ENCODE results near the gene FAT1. TPM values are rescaled to one million over a fixed set of nuclear protein-coding genes. Genes with fewer than 3 reads are reported as not detected.

FAT1 gene
- total and polyA plus RNA-seq, 2 donors (not counting 3 experiments of a cell fraction or from before 2014, with no cell fraction given), result 9.2 to 9.8 TPM

- intact Hi-C loops (cut with micrococcal nuclease), result no loop called here
- H3K27me3 ChIP-seq (ENCODE audit: control insufficient read depth in 2 of 2, insufficient read depth in 2 of 2, low read length in 2 of 2), result no peaks in the 10 kb centered on the region
- H3K9me3 ChIP-seq (replicated peaks; ENCODE audit: control insufficient read depth, insufficient read depth, low read length), result no peaks in the 10 kb centered on the region
- H3K27ac ChIP-seq (ENCODE audit: insufficient read depth, low read depth, low read length), result no peak overlapping the region
- POLR2A ChIA-PET, result no interaction called here
- BruUV-seq (replicated peaks), result no TSS peak
- TF ChIP-seq POLR2A (IDR thresholded peaks at IDR 0.05; ENCODE audit: low read depth, low read length), result no peak
- no peak for TF ChIP-seq GATA2 (IDR thresholded peaks at IDR 0.05; ENCODE audit: insufficient read depth, insufficient read length, low read depth, low read length)
- TF ChIP-seq POLR2AphosphoS5 (IDR thresholded peaks at IDR 0.05; ENCODE audit: insufficient read depth, low read depth, low read length), result no peak
- TF ChIP-seq JUN (IDR thresholded peaks at IDR 0.05; ENCODE audit: borderline replicate concordance, insufficient read depth, insufficient read length, low read depth), result no peak
- no peak for TF ChIP-seq FOS (IDR thresholded peaks at IDR 0.05; ENCODE audit: borderline replicate concordance, insufficient read depth, low read length)
- no peak for TF ChIP-seq EZH2 (IDR thresholded peaks at IDR 0.05; ENCODE audit: borderline replicate concordance, low read depth, low read length, severe bottlenecking)
- TF ChIP-seq MYC (IDR thresholded peaks at IDR 0.05; ENCODE audit: low read depth, low read length), result no peak
- no peak for TF ChIP-seq CTCF (IDR thresholded peaks at IDR 0.05; ENCODE audit: extremely low read depth in 1 of 2, insufficient read depth in 1 of 2, low read depth in 1 of 2, low read length in 2 of 2)
- no peak for TF ChIP-seq MAX (IDR thresholded peaks at IDR 0.05; ENCODE audit: insufficient read depth, insufficient read length)
- no peak overlapping the region for H3K4me2 ChIP-seq (ENCODE audit: insufficient read depth, low read length)
- H2AFZ ChIP-seq (ENCODE audit: low read depth, low read length), result no peak overlapping the region
- DNase-seq (ENCODE audit: low read depth, low spot score) (no peak), FAIRE-seq (no peak)
- no peak overlapping the region for H3K9ac ChIP-seq (replicated peaks; ENCODE audit: extremely low read depth, insufficient read depth, low read length)
- no peak overlapping the region for H3K4me3 ChIP-seq (replicated peaks in 1 of 3; ENCODE audit: insufficient read depth in 1 of 3, low read depth in 1 of 3, low read length in 3 of 3)
- no peaks in the 10 kb centered on the region for H3K36me3 ChIP-seq (ENCODE audit: control insufficient read depth in 2 of 2, extremely low read depth in 1 of 2, insufficient read depth in 2 of 2, low read length in 2 of 2)
- dilution Hi-C loops (cut with MboI; ENCODE audit: extremely low pct_ligation_motif_present, low sequenced_read_pairs), result no loop called here
- H3K79me2 ChIP-seq (ENCODE audit: control insufficient read depth, insufficient read depth, low read length), result no peaks in the 10 kb centered on the region
- CTCF ChIA-PET, result interaction anchor here (2.4 kb wide), 1 partner anchor 520 kb away, joined by 37 read pairs; the partner anchor contains the start of gene TLR3
- no peaks in the 10 kb centered on the region for H3K9me1 ChIP-seq (replicated peaks; ENCODE audit: control insufficient read depth, extremely low read depth, insufficient read depth, low read length)
- no peaks in the 10 kb centered on the region for H3K4me1 ChIP-seq (ENCODE audit: control insufficient read depth, extremely low read depth, insufficient read depth, low read length)
- no peaks in the 10 kb centered on the region for H4K20me1 ChIP-seq (replicated peaks; ENCODE audit: control insufficient read depth, extremely low read depth, insufficient read depth, low read length)
Measured at GRCh38 chr4:186588503-186588902, 135.2 kb downstream of the FAT1 start.
